Loucy (cell line): ENCODE data around the gene PUSL1.

Source experiments
- H2AFZ ChIP-seq: fragments of 200-600 bp; sonication (generic); 2 replicates; pipeline ENCODE4 v1.6.0; 2016; ENCODE audit warnings: antibody characterized with exemption, mild to moderate bottlenecking, low read length, moderate library complexity
- H3F3A ChIP-seq: fragments of 200-600 bp; 2 replicates; pipeline ENCODE4 v1.6.0; 2016; ENCODE audit warnings: antibody characterized with exemption, low read depth, mild to moderate bottlenecking
- H3K27me3 ChIP-seq: fragments of 200-600 bp; sonication (generic); 2 replicates; pipeline ENCODE4 v1.6.1; 2014; ENCODE audit warnings: low read length, mild to moderate bottlenecking; ENCODE audit not compliant: insufficient read depth, poor library complexity, severe bottlenecking
- H3K36me3 ChIP-seq: fragments of 200-600 bp; sonication (generic); 2 replicates; pipeline ENCODE4 v1.6.1; 2016; ENCODE audit warnings: low read length; ENCODE audit not compliant: insufficient read depth
- H3K4me1 ChIP-seq: fragments of 200-600 bp; sonication (generic); 2 replicates; pipeline ENCODE4 v1.5.1; 2014; ENCODE audit warnings: low read length, mild to moderate bottlenecking; ENCODE audit not compliant: insufficient read depth, poor library complexity, severe bottlenecking
- H3K4me2 ChIP-seq: fragments of 200-600 bp; sonication (generic); 2 replicates; pipeline ENCODE4 v1.6.0; 2014; ENCODE audit warnings: antibody characterized with exemption, low read length, low read depth, mild to moderate bottlenecking; ENCODE audit not compliant: poor library complexity, severe bottlenecking
- H3K4me3 ChIP-seq: fragments of 200-600 bp; sonication (generic); 2 replicates; pipeline ENCODE4 v1.5.1; 2014; ENCODE audit warnings: low read length, mild to moderate bottlenecking, mixed read lengths; ENCODE audit not compliant: poor library complexity, severe bottlenecking
- H3K79me2 ChIP-seq: fragments of 200-600 bp; sonication (generic); 2 replicates; pipeline ENCODE4 v1.6.1; 2014; ENCODE audit warnings: low read length; ENCODE audit not compliant: insufficient read depth
- H3K9ac ChIP-seq: fragments of 200-600 bp; sonication (generic); 2 replicates; pipeline ENCODE4 v1.6.0; 2014; ENCODE audit warnings: mild to moderate bottlenecking, low read depth, low read length, moderate library complexity; ENCODE audit not compliant: poor library complexity, severe bottlenecking
- H3K9me2 ChIP-seq: fragments of 200-600 bp; sonication (generic); replicated peaks from 2 replicates; pipeline ENCODE4 v1.6.1; 2016; ENCODE audit warnings: low read depth, low read length, mixed read lengths
- H3K9me3 ChIP-seq: fragments of 200-600 bp; sonication (generic); 2 replicates; pipeline ENCODE4 v1.6.1; 2014; ENCODE audit warnings: mild to moderate bottlenecking, antibody characterized with exemption, low read length, low read depth; ENCODE audit not compliant: insufficient read depth
- H4K20me1 ChIP-seq: fragments of 200-600 bp; sonication (generic); 2 replicates; pipeline ENCODE4 v1.6.0; 2014; ENCODE audit warnings: antibody characterized with exemption, low read length, mild to moderate bottlenecking; ENCODE audit not compliant: insufficient read depth, poor library complexity, severe bottlenecking
- CTCF ChIP-seq: fragments of 200-600 bp; sonication (generic); conservative IDR thresholded peaks from 2 replicates; pipeline ENCODE4 v1.5.1; 2014; ENCODE audit warnings: mild to moderate bottlenecking, antibody characterized with exemption, low read length
- EZH2phosphoT487 ChIP-seq: fragments of 200-600 bp; IDR thresholded peaks from 2 replicates; pipeline ENCODE4 v1.6.1; 2018; ENCODE audit warnings: antibody characterized with exemption, mild to moderate bottlenecking, moderate library complexity, borderline replicate concordance

Gene PUSL1

GRCh38 chr1:1319646-1319941 lies 11.2 kb downstream of the PUSL1 start:
- Histone ChIP-seq H3K9me3 (no peaks in the 10 kb centered on the region), H3K4me2 (no peak overlapping the region), H3K4me3 (no peak overlapping the region), H3F3A (no peaks in the 10 kb centered on the region), H3K9ac (no peak overlapping the region), H3K27me3 (no peaks in the 10 kb centered on the region), H2AFZ (no peak overlapping the region), H3K79me2 (peaks cover 58% of the 10 kb centered on the region), H3K36me3 (peaks cover 7% of the 10 kb centered on the region; the same call in 1 of the 2 replicates), H4K20me1 (peaks cover 48% of the 10 kb centered on the region), H3K4me1 (peaks cover 21% of the 10 kb centered on the region), H3K9me2 (no peaks in the 10 kb centered on the region)
- TF ChIP-seq EZH2phosphoT487 (no peak), CTCF (no peak)

DNA sequence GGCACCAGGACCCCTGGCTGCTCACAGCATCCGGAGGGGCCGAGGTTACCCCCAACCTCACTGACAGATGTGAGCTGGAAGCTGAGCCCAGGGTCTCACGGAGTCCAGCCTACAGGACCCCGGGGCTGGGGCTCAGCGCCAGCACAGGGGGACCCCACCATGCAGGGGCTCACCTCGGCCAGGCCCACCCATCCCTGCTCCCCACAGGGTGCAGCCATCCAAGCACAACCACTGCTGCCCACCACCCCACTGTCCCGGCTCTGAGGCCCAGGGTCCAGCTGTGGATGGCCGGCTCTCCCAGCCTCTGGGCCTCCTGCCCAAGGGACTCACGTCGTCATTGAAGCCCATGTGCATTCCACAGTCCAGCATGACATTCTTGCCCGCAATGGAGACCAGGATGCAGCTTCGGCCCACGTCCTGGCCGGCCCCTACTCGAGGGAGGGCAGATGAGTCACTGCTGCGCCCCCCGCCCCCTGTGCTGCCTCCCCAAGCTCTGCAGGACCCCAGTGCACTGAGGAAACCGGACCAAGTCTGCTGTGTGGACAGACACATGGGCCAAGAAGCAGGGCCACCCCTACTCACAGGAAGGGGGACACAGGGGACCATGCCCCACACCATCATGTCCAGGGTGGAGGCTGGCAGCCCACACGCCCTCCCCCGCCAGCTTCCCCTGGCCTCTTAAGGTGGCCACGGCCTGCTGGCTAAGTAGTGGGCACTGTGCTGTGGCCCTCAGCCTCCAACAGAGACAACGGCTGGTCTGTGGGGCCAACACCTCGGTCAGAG lies 12.5 kb downstream of the PUSL1 start:
- TF ChIP-seq EZH2phosphoT487 (no peak), CTCF (no peak)
- Histone ChIP-seq H3K4me2 (peak overlapping the region; percentile 37), H3K27me3 (no peaks in the 10 kb centered on the region), H3K9me3 (no peaks in the 10 kb centered on the region), H3F3A (no peaks in the 10 kb centered on the region), H3K9ac (peak overlapping the region; percentile 12), H2AFZ (no peak overlapping the region), H3K36me3 (no peaks in the 10 kb centered on the region; the same call in 1 of the 2 replicates), H3K79me2 (peaks cover 65% of the 10 kb centered on the region), H3K4me1 (peaks cover 31% of the 10 kb centered on the region), H4K20me1 (peaks cover 56% of the 10 kb centered on the region), H3K9me2 (no peaks in the 10 kb centered on the region), H3K4me3 (no peak overlapping the region)

GRCh38 chr1:1321477-1321876 lies 13.1 kb downstream of the PUSL1 start:
- Histone ChIP-seq H3K9me2 (no peaks in the 10 kb centered on the region), H3K79me2 (peaks cover 71% of the 10 kb centered on the region), H3K4me2 (peak overlapping the region; percentile 37), H3K27me3 (no peaks in the 10 kb centered on the region), H3F3A (no peaks in the 10 kb centered on the region), H3K9me3 (no peaks in the 10 kb centered on the region), H3K4me1 (peaks cover 37% of the 10 kb centered on the region), H3K36me3 (no peaks in the 10 kb centered on the region; the same call in 1 of the 2 replicates), H3K4me3 (peak overlapping the region; percentile 20), H4K20me1 (peaks cover 62% of the 10 kb centered on the region), H3K9ac (peak overlapping the region; percentile 12), H2AFZ (no peak overlapping the region)
- TF ChIP-seq EZH2phosphoT487 (no peak), CTCF (no peak)
